H1 (cell line): ENCODE measurements around the gene FAM83F. TPM values are rescaled to one million over a fixed set of nuclear protein-coding genes. Genes with fewer than 3 reads are reported as not detected.

ENCODE experiments used
- HDAC2 ChIP-seq, 2 experiments: fragments of 300-600 bp in 1 of 2; sonication (generic) in 1 of 2; IDR thresholded peaks; 2 replicates each; pipeline ENCODE4 v1.6.1; 2011 to 2012; ENCODE audit warnings: low read depth in 2 of 2, low read length in 2 of 2, mild to moderate bottlenecking in 2 of 2, moderate library complexity in 2 of 2, borderline replicate concordance in 1 of 2, inconsistent platforms in 1 of 2
- HDAC6 ChIP-seq: IDR thresholded peaks from one replicate; pipeline ENCODE4 v1.7.1; 2012; ENCODE audit warnings: low read depth, mild to moderate bottlenecking, inconsistent platforms, low read length, moderate library complexity
- KDM5A ChIP-seq: fragments of 200-600 bp; IDR thresholded peaks from 2 replicates; pipeline ENCODE4 v1.7.1; 2012; ENCODE audit warnings: mild to moderate bottlenecking, low read length, inconsistent platforms, mixed read lengths
- MAFK ChIP-seq: IDR thresholded peaks from 2 replicates; pipeline ENCODE4 v1.6.1; 2012; ENCODE audit warnings: low read depth, mild to moderate bottlenecking, improper control_type of control experiment, low read length
- RBBP5 ChIP-seq: IDR thresholded peaks from 2 replicates; pipeline ENCODE4 v1.7.1; 2012; ENCODE audit warnings: low read depth, mild to moderate bottlenecking, inconsistent platforms, low read length, moderate library complexity, borderline replicate concordance
- TAF7 ChIP-seq: optimal IDR thresholded peaks from 2 replicates; pipeline ENCODE3; 2011; ENCODE audit warnings: low read depth, mild to moderate bottlenecking, inconsistent platforms, low read length, moderate library complexity, borderline replicate concordance
- polyA plus RNA-seq, 7 experiments: library from polyadenylated mRNA; depleted of rRNA in 3 of 7; stranded (reverse) in 5 of 7; unstranded in 2 of 7; fragments of >200 nt in 5 of 7; fragments of 200-250 nt in 2 of 7; gene quantifications; 1 replicate in 5 of 7; 2 replicates in 1 of 7; 4 replicates in 1 of 7; pipeline versions ENCODE4 v1.2.1 to v1.2.3, GENCODE V29; 2011 to 2013; ENCODE audit warnings: missing spikeins in 2 of 7, mixed read lengths in 2 of 7
- total RNA-seq: library from RNA; stranded (reverse); fragmentation: NEBNext Ultra II Directional; extraction: Animal tissue kit (Norgen Biotek cat#: 25700); gene quantifications from 2 replicates; pipeline ENCODE4 v1.2.1, GENCODE V29; 2021

FAM83F gene
- total and polyA plus RNA-seq, 2 of the 8 experiments (the other 6 are each of a cell fraction or from before 2014, with no cell fraction given), result 8.6 to 18.9 TPM

GRCh38 chr22:40015358-40015976, 20.7 kb downstream of the FAM83F start (continued):
- TF ChIP-seq TAF7, result no peak
- no peak for TF ChIP-seq HDAC6
- TF ChIP-seq HDAC2 (IDR thresholded peaks at IDR 0.05; ENCODE audit: borderline replicate concordance in 1 of 2, low read depth in 2 of 2, low read length in 2 of 2), result no peak
- TF ChIP-seq MAFK, result no peak
- TF ChIP-seq KDM5A, result no peak
- no peak for TF ChIP-seq RBBP5
- TF ChIP-seq, all 59 proteins: peak for 0
